Measurements from ENCODE around the gene MDK. TPM values are rescaled to one million over a fixed set of nuclear protein-coding genes. Genes with fewer than 3 reads are reported as not detected.

The MDK gene
- total RNA-seq, 6 experiments from 2014 or later: 9.7 to 22.9 (median 18.9) TPM

DNA sequence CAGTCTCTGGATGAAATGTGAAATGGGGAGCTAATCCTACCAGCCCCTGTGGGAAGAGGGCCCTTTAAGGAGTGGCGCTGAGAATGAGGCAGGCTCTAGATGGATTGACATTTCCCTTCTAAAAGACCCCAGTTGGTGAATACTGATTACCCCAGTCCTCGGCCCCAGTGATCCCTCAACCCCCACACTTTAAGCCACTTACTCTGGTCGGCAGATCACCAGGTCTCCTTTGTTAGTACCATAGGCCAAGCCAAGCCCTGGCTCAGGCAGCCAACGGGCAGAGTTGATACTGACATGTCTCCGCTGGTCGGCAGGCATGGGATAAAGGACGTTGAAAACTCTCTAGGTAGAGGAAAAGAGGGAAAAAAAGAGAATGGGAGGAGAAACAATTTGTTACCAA is 36.2 kb downstream of the MDK start:
- Mint-ChIP-seq H3K27me3 (ENCODE audit: insufficient read depth) (no peaks in the 10 kb centered on the region; the same call in 1 of the 2 replicates), H3K9me3 (no peaks in the 10 kb centered on the region), H3K36me3 (ENCODE audit: low read depth) (peaks cover 22% of the 10 kb centered on the region), H3K4me3 (no peak overlapping the region), H3K4me1 (ENCODE audit: low read depth) (peaks cover 14% of the 10 kb centered on the region), H3K27ac (no peak overlapping the region)
- no peak for DNase-seq
- TF ChIP-seq, protein P1, sequence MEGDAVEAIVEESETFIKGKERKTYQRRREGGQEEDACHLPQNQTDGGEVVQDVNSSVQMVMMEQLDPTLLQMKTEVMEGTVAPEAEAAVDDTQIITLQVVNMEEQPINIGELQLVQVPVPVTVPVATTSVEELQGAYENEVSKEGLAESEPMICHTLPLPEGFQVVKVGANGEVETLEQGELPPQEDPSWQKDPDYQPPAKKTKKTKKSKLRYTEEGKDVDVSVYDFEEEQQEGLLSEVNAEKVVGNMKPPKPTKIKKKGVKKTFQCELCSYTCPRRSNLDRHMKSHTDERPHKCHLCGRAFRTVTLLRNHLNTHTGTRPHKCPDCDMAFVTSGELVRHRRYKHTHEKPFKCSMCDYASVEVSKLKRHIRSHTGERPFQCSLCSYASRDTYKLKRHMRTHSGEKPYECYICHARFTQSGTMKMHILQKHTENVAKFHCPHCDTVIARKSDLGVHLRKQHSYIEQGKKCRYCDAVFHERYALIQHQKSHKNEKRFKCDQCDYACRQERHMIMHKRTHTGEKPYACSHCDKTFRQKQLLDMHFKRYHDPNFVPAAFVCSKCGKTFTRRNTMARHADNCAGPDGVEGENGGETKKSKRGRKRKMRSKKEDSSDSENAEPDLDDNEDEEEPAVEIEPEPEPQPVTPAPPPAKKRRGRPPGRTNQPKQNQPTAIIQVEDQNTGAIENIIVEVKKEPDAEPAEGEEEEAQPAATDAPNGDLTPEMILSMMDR (IDR thresholded peaks at IDR 0.05): no peak

DNA sequence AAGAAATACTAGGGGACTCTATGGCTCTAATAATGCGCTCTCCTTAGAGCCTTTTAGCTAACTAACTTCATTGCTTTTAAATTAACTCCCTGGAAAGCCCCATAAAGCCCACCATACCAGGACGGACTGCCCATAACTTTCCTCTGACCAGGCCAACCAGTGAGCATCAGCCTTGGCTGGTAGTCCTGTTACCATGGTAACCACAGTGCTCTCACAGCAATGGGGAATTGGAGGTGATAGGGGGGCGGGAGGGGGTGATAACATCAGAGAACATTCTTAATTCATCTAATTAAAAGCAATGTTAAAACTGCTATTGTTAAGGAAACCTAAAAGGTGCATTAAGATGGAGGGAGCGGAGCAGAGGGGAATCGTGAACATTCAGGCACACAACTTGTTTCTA is 37.3 kb downstream of the MDK start:
- peaks cover 21% of the 10 kb centered on the region for H3K36me3 Mint-ChIP-seq (ENCODE audit: low read depth)
- H3K9me3 Mint-ChIP-seq: no peaks in the 10 kb centered on the region
- TF ChIP-seq, protein P1 (IDR thresholded peaks at IDR 0.05): no peak
- DNase-seq: no peak
- no peak overlapping the region for H3K4me3 Mint-ChIP-seq
- H3K27me3 Mint-ChIP-seq (ENCODE audit: insufficient read depth): no peaks in the 10 kb centered on the region; the same call in 1 of the 2 replicates
- peaks cover 14% of the 10 kb centered on the region for H3K4me1 Mint-ChIP-seq (ENCODE audit: low read depth)
- H3K27ac Mint-ChIP-seq: no peak overlapping the region

DNA sequence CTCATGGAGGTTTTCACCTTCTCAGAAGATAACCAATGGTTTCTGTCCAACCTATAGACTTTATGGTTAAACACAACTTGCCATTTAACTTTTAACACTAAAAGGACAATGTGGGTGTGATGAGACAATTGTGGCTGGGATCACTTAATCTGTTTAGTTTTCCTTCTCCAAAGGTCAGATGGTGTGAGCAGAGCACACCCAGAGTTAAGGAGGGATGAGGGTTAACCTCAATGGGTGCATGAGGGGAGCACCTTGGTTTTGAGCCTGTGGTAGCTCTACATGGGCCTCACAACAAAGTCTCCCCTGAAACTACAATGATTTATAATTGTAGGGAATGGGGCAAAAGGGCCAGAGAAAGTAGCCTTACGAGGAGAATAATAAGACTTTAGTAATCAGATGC is 39.0 kb downstream of the MDK start:
- H3K4me3 Mint-ChIP-seq: no peak overlapping the region
- H3K4me1 Mint-ChIP-seq (ENCODE audit: low read depth): peaks cover 8% of the 10 kb centered on the region
- H3K27ac Mint-ChIP-seq: no peak overlapping the region
- peaks cover 11% of the 10 kb centered on the region for H3K36me3 Mint-ChIP-seq (ENCODE audit: low read depth)
- H3K9me3 Mint-ChIP-seq: no peaks in the 10 kb centered on the region
- TF ChIP-seq, protein P1 (IDR thresholded peaks at IDR 0.05): no peak
- no peaks in the 10 kb centered on the region; the same call in 1 of the 2 replicates for H3K27me3 Mint-ChIP-seq (ENCODE audit: insufficient read depth)
- no peak for DNase-seq

DNA sequence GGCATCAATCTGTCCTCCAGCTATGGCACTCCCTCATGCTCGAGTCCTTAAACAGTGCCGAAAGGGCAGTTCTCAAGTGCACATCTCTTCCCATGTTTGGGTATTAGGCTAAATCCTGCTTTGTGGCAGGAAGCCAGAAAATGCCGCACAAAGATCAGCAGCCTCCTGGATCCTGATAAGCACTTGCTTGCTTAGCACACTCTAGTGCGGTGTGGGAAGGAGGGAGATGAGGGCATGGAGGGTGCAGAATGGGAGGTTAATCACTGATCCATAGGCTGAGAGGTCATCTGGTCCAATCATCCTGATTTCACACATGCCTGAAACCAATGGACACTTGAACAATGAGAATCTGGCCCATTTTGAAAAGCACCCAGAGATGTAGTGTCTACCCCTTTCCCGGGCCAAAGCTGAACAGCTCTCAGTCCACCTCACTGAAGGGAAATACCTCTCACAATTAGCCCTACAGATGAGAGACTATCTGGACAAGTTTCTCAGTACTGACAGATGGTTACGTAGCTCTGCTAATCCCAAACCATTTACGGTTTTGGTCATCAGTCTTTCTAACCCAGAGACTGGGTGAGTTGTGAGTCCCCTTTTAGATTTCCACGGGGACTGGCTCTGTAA is 39.9 kb downstream of the MDK start:
- DNase-seq: no peak
- H3K27ac Mint-ChIP-seq: no peak overlapping the region
- no peaks in the 10 kb centered on the region; the same call in 1 of the 2 replicates for H3K27me3 Mint-ChIP-seq (ENCODE audit: insufficient read depth)
- peaks cover 8% of the 10 kb centered on the region for H3K4me1 Mint-ChIP-seq (ENCODE audit: low read depth)
- no peak overlapping the region for H3K4me3 Mint-ChIP-seq
- peaks cover 7% of the 10 kb centered on the region for H3K36me3 Mint-ChIP-seq (ENCODE audit: low read depth)
- H3K9me3 Mint-ChIP-seq: no peaks in the 10 kb centered on the region
- TF ChIP-seq, protein P1 (IDR thresholded peaks at IDR 0.05): no peak

DNA sequence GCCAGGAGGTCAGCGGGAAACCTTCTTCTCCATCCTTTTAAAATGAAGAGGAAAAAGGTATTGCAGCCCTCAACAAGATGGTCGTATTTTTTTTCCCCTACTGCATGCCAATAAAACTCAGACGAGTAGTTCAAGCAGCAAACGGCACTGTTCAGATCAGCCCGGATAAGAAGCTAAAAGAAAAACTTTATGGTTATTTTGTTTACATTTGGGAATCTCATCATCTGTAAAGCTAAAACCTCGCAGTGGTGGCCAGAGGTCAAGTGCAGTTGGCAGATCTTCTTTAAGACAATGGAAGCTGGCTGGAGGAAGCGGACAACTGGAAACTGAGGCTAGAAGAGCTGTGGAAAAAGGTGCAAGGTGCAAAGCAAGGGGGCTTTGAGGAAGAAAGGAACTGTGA is 41.1 kb downstream of the MDK start:
- DNase-seq: no peak
- TF ChIP-seq, protein P1 (IDR thresholded peaks at IDR 0.05): no peak
- H3K4me3 Mint-ChIP-seq: no peak overlapping the region
- no peaks in the 10 kb centered on the region; the same call in 1 of the 2 replicates for H3K27me3 Mint-ChIP-seq (ENCODE audit: insufficient read depth)
- H3K9me3 Mint-ChIP-seq: no peaks in the 10 kb centered on the region
- H3K4me1 Mint-ChIP-seq (ENCODE audit: low read depth): peaks cover 15% of the 10 kb centered on the region
- no peak overlapping the region for H3K27ac Mint-ChIP-seq
- H3K36me3 Mint-ChIP-seq (ENCODE audit: low read depth): peaks cover 7% of the 10 kb centered on the region
